Smooth muscle cell of the coronary artery (primary cell): ENCODE measurements around the gene TMEM220. TPM values are rescaled to one million over a fixed set of nuclear protein-coding genes. Genes with fewer than 3 reads are reported as not detected.

Experiments
- total RNA-seq: library from RNA; depleted of rRNA; stranded (reverse); fragments of >200 nt; gene quantifications from 2 replicates; pipeline ENCODE4 v1.2.3, GENCODE V29; 2014; ENCODE audit warnings: low replicate concordance

TMEM220 gene
- 1.7 and 2.7 TPM in 2 replicates for total RNA-seq

GRCh38 chr17:10729334-10730193, at the start of gene TMEM220:
Gene TMEM220, minus strand, starts transcription at chr17:10730023. Its CDS starts 172 bp downstream, at chr17:10729851.

DNA sequence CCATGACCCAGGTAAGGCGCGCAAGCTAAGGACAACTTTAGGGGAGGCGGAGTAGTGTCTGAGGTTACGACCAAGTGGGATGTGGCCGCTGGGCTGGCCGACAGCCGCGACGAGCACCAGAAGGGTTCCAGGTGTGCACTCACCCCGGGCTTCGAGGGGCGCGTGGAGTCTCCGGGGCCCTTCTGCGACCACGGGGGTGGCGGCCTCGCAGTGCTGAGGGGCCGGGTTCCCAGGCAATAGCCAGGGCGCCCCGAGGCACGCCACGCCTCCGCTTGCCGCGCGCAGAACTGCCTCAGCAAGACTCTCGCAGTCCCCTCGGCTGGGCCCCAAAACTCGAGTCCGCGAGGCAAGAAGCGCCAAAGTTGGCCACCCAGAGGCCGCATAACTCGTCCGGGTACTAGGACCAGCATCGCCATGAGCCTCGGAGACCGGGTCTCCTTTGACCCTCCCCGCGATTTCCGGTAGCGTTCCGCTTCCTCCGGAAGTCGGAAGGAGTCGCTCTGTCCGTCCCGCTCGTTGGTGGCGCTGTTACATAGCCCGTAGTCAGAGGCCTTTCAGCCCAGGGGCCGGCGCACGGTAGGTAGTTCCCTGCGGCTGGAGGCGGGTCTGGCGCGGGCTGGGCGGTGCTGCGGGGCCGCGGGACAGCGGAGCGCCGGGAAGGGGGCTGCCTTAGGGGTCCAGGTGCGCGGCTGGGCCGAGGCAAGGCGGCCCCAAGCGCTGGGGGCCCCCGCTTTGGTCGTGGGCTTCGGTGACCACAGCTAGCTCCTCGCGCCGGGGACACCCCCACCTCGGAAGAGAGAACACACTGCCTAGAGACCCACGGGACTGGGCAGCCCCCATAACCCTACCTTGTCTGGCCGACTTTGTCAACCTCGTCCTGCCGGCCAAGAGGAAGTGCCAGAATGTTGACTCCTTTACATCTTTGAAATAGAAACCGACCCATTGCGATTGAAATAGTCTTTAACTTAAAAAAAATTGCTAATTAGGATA, 32.4 kb downstream of the TMEM220 start, which contains the start of the genes ADPRM and SCO1:
Gene ADPRM, plus strand, starts transcription at position 503 of the 990 bp plus-strand sequence. CDS start 7,333 bp downstream, outside the sequence.
Gene SCO1, minus strand, starts transcription at position 442 of the 990 bp plus-strand sequence. Its CDS starts 26 bp downstream, at position 416.

Other genes starting within 250 kb of the TMEM220 start
- gene MYH1, start 211.5 kb downstream of the TMEM220 start, total RNA-seq, result not detected in 2 replicates
- gene MYH2, start 180.4 kb downstream of the TMEM220 start, total RNA-seq, result not detected in 2 replicates
- 0.30 and 0.59 TPM in 2 replicates for gene MYH3, start 72.7 kb downstream of the TMEM220 start, total RNA-seq
- 9.8 and 41.6 TPM in 2 replicates for gene SCO1, start 32.5 kb downstream of the TMEM220 start, total RNA-seq
- gene ADPRM, start 32.4 kb downstream of the TMEM220 start, total RNA-seq, result 9.2 and 13.4 TPM in 2 replicates
- not detected in 2 replicates for gene TMEM238L, start 74.1 kb upstream of the TMEM220 start, total RNA-seq
- gene PIRT, start 108.1 kb upstream of the TMEM220 start, total RNA-seq, result not detected in 2 replicates